Muscle of arm (tissue), 14 donors: Measurements from ENCODE around the gene TNPO2. TPM values are rescaled to one million over a fixed set of nuclear protein-coding genes. Genes with fewer than 3 reads are reported as not detected.

Experiments
- DNase-seq: peaks from one replicate; pipeline ENCODE4 v3.0.0-alpha.2; 2013
- long read RNA-seq, 11 donors: transcript quantifications; one replicate each; lab custom pipeline, GENCODE V29; 2026
- polyA plus RNA-seq, 12 donors: library from polyadenylated mRNA; unstranded; fragments of 120-200 nt; gene quantifications; one replicate each; pipeline ENCODE4 v1.2.1, GENCODE V29; 2013; ENCODE audit not compliant: insufficient read length in 12 of 12

Gene TNPO2
- polyA plus RNA-seq: 10 to 100 TPM in 11 of 12 donors, not detected in 1; 37.4 to 93.0 (median 51.3) TPM
- long read RNA-seq, donor 1, partial matches to known transcripts: 100 of 102 reads
- long read RNA-seq, donor 1, other reads (novel, unspliced or antisense): 0 of 102 reads
- long read RNA-seq, donor 2: 0 reads
- long read RNA-seq, donor 3, full-length matches to known transcripts: 1 of 1 reads
- long read RNA-seq, donor 3, partial matches to known transcripts: 0 of 1 reads
- long read RNA-seq, donor 3, other reads (novel, unspliced or antisense): 0 of 1 reads
- long read RNA-seq, donor 4, partial matches to known transcripts: 0 of 1 reads
- long read RNA-seq, donor 4, other reads (novel, unspliced or antisense): 0 of 1 reads
- long read RNA-seq, donor 5, full-length matches to known transcripts: 3 of 10 reads
- long read RNA-seq, donor 5, partial matches to known transcripts: 7 of 10 reads
- long read RNA-seq, donor 5, other reads (novel, unspliced or antisense): 0 of 10 reads
- long read RNA-seq, donor 6, partial matches to known transcripts: 20 of 33 reads
- long read RNA-seq, donor 6, other reads (novel, unspliced or antisense): 12 of 33 reads
- long read RNA-seq, donor 7, partial matches to known transcripts: 0 of 1 reads
- long read RNA-seq, donor 7, other reads (novel, unspliced or antisense): 0 of 1 reads
- long read RNA-seq, donor 8, full-length matches to known transcripts: 2 of 2 reads
- long read RNA-seq, donor 8, partial matches to known transcripts: 0 of 2 reads
- long read RNA-seq, donor 8, other reads (novel, unspliced or antisense): 0 of 2 reads
- long read RNA-seq, donor 9: 0 reads
- long read RNA-seq, donor 10: 0 reads
- long read RNA-seq, donor 11: 0 reads

- peak; percentile 58 for DNase-seq
Observed at GRCh38 chr19:12723641-12724426, at the start of gene TNPO2. TSS of gene TNPO2 (minus strand) at chr19:12723932. CDS start at chr19:12720977, 2,955 bp downstream.

GRCh38 chr19:12772323-12772722 lies 48.6 kb upstream of the TNPO2 start:
- DNase-seq: no peak

- DNase-seq: no peak
Observed at GRCh38 chr19:12770922-12771321, 47.2 kb upstream of the TNPO2 start.

GRCh38 chr19:12769689-12770088 lies 46.0 kb upstream of the TNPO2 start:
- DNase-seq: peak; percentile 21

- no peak for DNase-seq
Observed at GRCh38 chr19:12767666-12768065, 43.9 kb upstream of the TNPO2 start.

GRCh38 chr19:12767150-12767549 lies 43.4 kb upstream of the TNPO2 start:
- no peak for DNase-seq

- DNase-seq: peak; percentile 61
Observed at GRCh38 chr19:12766051-12766521, 42.4 kb upstream of the TNPO2 start.

GRCh38 chr19:12764698-12765097 lies 41.0 kb upstream of the TNPO2 start:
- no peak for DNase-seq

GRCh38 chr19:12763100-12763499 lies 39.4 kb upstream of the TNPO2 start:
- DNase-seq: no peak

GRCh38 chr19:12759686-12760085 lies 36.0 kb upstream of the TNPO2 start:
- no peak for DNase-seq

- DNase-seq: peak; percentile 64
Observed at GRCh38 chr19:12757544-12758274, 34.0 kb upstream of the TNPO2 start.

- no peak for DNase-seq
Observed at GRCh38 chr19:12756150-12756883, 32.6 kb upstream of the TNPO2 start.

GRCh38 chr19:12754465-12755196 lies 30.9 kb upstream of the TNPO2 start:
- DNase-seq: no peak

GRCh38 chr19:12752056-12752781 lies 28.5 kb upstream of the TNPO2 start:
- DNase-seq: no peak

GRCh38 chr19:12751635-12752034 lies 27.9 kb upstream of the TNPO2 start, which contains the start of gene BEST2:
TSS of gene BEST2 (plus strand) at chr19:12751791. CDS start at chr19:12752593, 802 bp downstream.
- no peak for DNase-seq

GRCh38 chr19:12750851-12751250 lies 27.1 kb upstream of the TNPO2 start:
- no peak for DNase-seq

- DNase-seq: no peak
Observed at GRCh38 chr19:12749938-12750521, 26.3 kb upstream of the TNPO2 start.

- DNase-seq: no peak
Observed at GRCh38 chr19:12748489-12748888, 24.8 kb upstream of the TNPO2 start.
